T-helper 2 cell (primary cell): ENCODE data around the gene RRP8.

Experiments used
- DNase-seq, 5 experiments: peaks; one replicate each; pipeline versions ENCODE4 v3.0.0 to v3.0.0-alpha.2; 2012 to 2022

Gene RRP8

GRCh38 chr11:6599449-6599848 lies 4.0 kb downstream of the RRP8 start:
- no peak for DNase-seq

GRCh38 chr11:6598555-6598954 lies 4.9 kb downstream of the RRP8 start:
- DNase-seq = no peak

- no peak for DNase-seq
These were observed 7.1 kb downstream of the RRP8 start for GRCh38 chr11:6596239-6596877.

DNA sequence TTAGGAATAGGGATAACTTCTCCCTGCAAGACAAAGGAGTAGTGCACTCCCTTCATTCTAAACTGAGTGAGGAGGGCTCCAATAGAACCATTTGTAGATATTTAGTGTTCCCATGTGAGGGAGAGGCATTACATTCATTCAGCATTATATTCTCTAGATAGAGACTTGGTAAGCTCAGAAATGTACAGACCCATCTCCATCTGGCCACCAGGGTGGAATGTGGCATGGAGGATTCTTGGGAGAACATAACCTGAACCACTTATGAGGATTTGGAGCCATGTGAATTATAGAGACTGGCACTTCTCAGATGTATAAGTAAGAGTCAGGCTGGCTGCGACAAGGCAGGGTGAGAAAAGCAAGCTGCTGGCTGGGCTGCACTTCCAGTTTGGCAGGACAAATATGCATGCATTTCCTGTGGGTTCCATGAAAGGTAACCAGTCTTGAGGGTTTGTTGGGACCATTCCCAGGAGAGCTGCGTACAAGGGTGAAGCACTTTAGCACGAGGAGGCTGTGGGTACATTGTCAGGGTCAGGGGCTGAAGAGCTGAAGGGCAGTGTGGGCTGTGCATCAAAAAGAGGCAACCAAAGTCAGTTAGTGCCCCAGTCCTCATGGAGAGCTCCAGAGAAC lies 9.2 kb downstream of the RRP8 start:
- DNase-seq = no peak

- no peak for DNase-seq
These were observed 15.4 kb downstream of the RRP8 start for GRCh38 chr11:6588018-6588417.

GRCh38 chr11:6587360-6587953 lies 16.0 kb downstream of the RRP8 start:
- DNase-seq = no peak

DNA sequence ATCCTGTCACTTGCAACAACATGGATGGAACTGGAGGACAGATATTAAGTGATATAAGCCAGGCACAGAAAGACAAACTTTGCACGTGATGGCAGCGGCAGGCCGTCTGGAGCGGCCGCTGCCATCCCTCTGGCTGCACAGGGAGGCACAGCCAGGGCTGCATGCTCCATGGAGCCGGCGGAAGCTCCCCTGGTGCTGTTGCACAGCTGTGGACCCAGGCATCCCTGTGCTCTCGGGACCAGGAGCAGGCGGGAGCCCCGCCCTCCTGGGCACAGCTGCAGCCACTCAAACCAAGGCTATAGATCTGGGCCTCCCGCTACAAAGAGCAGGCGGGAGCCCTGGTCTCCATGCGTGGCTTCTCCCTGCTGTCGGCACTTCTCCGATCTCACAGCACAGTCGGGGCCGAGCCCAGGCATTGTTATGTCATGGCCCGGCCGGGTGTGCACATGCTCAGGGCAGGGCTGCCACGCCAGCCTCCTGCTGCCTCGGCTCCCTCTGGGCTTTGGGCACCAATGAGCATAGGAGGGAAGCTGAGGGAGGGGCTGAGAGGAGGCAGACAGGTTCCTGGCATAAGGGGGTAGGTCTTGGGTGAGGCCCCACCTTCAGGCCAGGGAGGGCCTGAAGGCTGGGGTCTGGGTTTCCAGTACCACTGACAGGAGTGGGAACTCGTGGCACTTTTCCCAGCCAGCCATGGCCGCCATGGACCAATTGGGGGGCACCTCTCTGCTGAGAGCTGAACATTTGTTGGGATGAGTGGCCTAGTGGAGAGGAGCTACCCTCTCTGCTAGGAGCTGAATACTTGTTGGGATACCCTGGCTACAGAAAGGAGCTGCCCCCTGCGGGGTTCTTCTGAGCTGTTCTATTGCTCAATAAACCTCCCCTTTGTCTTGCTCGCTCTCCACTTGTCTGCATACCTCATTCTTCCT lies 16.7 kb downstream of the RRP8 start:
- no peak for DNase-seq

DNA sequence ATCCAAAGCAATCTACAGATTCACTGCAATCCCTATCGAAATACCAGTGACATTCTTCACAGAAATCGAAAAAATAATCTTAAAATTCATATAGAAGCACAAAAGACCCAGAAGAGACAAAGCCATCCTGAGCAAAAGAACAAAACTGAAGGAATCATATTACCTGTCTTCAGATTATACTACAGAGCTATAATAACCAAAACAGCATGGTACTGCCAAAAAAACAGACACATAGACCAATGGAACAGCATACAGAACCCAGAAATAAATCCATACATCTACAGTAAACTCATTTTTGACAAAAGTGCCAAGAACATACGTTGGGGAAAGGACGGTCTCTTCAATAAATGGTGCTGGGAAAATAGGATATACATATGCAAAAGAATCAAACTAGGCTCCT lies 18.9 kb downstream of the RRP8 start:
- no peak for DNase-seq

DNA sequence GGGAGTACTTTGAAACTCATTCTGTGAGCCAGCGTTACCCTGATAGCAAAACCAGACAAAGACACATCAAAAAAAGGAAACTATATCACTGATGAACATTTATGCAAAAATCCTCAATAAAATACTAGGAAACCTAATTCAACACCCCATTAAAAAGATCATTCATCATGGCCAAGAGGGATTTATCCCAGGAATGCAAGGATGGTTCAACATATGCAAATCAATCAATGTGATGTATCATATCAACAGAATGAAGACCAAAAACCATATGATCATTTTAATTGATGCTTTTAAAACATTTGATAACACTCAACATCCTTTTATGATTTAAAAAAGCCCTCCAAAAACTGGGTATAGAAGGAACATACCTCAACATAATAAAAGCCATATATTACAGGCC lies 19.8 kb downstream of the RRP8 start:
- DNase-seq = no peak

GRCh38 chr11:6579681-6580080 lies 23.7 kb downstream of the RRP8 start:
- DNase-seq = no peak

- no peak for DNase-seq
These were observed 25.3 kb downstream of the RRP8 start for GRCh38 chr11:6578134-6578533.

DNA sequence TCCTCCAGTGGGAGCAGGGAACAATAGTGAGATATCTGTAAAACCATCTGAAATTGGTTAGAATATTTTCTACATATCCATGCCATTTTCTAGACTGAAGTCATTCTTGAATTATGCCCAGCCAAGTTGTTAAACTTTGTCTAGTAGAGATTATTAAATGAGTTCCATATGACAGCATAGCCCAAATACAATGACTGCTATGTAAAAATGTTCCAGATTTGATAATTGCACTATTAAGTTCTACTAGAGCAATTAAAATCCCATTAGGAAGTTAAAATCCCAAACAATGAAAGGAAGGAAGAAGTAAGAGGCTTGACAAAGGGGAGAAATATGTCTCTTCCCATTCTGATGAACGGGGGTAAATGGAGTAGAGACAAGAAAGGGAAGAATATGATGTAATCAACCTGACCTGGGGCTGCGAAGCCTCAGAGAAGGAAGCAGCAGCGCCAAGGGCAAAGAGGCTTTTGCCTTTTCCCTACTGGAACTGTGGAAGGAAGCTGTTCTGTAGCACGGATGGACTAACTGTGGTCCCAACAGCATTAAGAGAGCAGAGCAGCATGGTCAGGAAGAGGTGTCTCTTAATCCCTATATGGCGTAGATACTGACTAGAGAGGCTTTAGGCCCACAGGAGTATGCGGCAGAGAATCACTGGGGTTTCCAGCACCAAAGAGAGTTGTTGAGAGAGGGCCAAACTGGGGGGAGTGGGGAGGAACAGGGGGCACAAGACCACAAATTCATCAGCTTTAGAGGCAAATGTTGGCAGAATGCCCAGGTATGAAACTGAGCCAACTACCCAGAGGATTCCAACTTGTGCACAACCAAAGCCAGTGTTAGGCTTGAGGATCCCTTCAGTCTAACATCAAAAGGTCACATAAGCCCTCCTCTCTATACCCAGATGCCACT lies 26.7 kb downstream of the RRP8 start:
- no peak for DNase-seq

GRCh38 chr11:6574816-6575715 lies 28.4 kb downstream of the RRP8 start:
- no peak for DNase-seq

- DNase-seq = no peak
These were observed 31.2 kb downstream of the RRP8 start for GRCh38 chr11:6572215-6572614.

DNA sequence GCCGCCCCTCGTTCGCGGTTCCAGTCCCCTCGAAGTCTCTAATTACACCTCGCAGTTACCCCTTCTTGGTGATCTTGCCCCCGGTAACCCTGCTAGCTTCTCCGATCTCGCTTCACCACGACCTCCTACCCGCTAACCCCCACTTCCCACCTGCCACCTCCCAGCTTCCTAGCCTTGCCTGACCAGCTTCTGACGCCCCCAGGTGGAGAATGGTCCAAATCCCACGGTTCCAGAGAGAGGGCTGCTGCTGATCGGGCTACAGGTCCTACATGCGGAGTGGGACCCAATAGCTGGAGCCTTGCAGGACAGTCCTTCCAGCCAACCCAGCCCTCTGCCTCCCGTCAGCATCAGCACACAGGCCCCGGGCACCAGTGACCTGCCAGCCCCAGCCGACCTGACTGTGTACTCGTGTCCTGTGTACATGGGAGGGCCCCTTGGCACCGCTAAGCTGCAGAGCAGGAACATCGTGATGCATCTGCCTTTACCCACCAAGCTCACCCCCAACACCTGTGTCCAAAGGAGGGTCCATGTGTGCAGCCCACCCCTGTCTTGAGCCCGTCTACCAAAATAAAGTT lies 31.9 kb downstream of the RRP8 start:
- no peak for DNase-seq

DNA sequence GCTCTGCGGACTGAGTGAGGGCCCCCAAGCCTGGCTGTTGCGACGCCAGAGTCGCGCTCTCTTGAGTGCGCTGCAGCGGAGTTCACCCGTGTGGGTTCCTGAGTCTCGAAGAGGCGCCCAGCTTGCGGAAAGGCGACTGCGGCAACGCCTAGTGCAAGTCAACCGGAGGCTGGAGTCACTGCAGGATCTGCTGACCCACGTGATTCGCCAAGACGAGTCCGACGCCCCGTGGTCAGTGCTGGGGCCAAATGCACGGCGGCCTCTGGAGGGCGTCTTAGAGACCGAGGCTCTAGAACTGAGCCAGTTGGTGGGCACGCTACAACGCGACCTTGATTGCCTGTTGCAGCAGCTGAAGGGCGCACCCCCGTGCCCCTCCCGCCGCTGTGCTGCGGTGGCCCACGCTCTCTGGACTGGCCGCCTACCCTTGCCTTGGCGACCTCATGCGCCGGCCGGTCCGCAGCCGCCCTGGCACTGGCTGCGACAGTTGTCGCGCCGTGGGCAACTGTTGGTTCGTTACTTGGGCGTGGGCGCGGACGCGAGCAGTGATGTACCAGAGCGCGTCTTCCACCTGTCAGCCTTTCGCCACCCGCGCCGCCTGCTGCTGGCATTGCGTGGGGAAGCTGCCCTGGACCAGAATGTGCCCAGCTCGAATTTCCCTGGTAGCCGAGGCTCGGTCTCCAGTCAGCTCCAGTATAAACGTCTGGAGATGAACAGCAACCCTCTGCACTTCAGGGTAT lies 32.6 kb downstream of the RRP8 start:
- no peak for DNase-seq

GRCh38 chr11:6569706-6570105 lies 33.7 kb downstream of the RRP8 start:
- no peak for DNase-seq

GRCh38 chr11:6568191-6568918 lies 35.1 kb downstream of the RRP8 start:
- DNase-seq = no peak

DNA sequence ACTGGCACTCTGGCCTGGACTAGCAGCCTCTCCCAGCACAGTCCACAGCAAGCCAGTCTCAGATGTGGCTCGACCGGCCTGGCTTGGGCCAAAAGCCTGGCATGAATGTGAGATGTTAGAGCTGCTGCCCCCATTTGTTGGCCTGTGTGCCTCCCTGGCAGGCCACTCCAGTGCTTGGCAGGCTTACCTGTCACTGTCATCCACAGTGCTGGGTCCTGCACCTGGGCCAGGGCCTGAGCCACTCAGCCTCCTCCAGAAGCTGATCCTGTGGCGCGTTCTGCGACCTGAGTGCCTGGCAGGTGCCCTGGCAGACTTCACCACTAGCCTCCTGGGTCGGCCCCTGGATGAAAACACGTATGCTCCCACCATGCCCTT lies 36.1 kb downstream of the RRP8 start:
- no peak for DNase-seq
